ENCODE results near the gene CD99L2. TPM values are rescaled to one million over a fixed set of nuclear protein-coding genes. Genes with fewer than 3 reads are reported as not detected.
"Not testable (repeated sequence)": the region's sequence is repeated elsewhere in the genome, so short reads cannot be mapped to it uniquely, and the experiment has no call there.

CD99L2 gene
- total RNA-seq, 1 experiment from 2014 or later = 9.4 TPM

DNA sequence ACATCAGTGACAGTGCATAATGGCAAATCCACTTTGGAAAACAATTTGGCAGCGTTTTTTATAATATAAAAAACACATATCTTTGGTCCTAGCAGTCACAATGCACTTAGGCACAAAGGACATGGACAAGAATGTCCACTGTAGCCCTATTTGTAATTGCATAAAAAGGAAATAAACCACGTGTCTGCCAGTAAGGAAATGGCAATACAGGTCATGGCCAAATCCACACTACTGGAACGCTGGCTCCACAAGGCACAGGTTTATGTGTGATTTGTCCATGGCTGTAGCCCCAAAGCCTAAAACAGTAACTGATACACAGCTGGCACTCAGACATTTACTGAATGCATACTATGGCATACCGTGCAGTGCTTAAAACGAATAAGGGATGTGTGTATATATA is 69.7 kb downstream of the CD99L2 start (continued):
- TF ChIP-seq, protein P1, sequence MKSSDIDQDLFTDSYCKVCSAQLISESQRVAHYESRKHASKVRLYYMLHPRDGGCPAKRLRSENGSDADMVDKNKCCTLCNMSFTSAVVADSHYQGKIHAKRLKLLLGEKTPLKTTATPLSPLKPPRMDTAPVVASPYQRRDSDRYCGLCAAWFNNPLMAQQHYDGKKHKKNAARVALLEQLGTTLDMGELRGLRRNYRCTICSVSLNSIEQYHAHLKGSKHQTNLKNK (CRISPR knock-in tag; IDR thresholded peaks at IDR 0.05) = no peak
- TF ChIP-seq GTF2I (CRISPR knock-in tag; conservative IDR thresholded peaks at IDR 0.05) (no peak), SOX15 (CRISPR knock-in tag; IDR thresholded peaks at IDR 0.05) (no peak)

DNA sequence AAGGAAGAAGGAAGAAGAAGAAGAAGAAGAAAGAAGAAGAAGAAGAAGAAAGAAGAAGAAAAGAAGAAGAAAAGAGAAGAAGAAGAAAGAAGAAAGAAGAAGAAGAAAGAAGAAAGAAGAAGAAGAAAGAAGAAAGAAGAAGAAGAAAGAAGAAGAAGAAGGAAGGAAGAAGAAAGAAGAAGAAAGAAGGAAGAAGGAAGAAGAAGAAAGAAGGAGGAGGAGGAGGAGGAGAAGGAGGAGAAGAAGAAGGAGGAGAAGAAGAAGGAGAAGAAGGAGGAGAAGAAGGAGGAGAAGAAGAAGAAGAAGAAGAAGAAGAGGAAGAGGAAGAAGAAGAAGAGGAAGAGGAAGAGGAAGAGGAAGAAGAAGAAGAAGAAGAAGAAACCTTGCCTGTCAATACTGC is 74.1 kb downstream of the CD99L2 start:
- H3K4me1 Mint-ChIP-seq; H3K27ac Mint-ChIP-seq; DNase-seq (ENCODE audit: low spot score); H3K4me3 Mint-ChIP-seq; CTCF ChIA-PET; H3K27me3 Mint-ChIP-seq (ENCODE audit: low read depth); ATAC-seq; POLR2A ChIA-PET: not testable (repeated sequence)
- peaks cover 15% of the 10 kb centered on the region for H3K9me3 Mint-ChIP-seq
- peaks cover 34% of the 10 kb centered on the region for H3K36me3 Mint-ChIP-seq

DNA sequence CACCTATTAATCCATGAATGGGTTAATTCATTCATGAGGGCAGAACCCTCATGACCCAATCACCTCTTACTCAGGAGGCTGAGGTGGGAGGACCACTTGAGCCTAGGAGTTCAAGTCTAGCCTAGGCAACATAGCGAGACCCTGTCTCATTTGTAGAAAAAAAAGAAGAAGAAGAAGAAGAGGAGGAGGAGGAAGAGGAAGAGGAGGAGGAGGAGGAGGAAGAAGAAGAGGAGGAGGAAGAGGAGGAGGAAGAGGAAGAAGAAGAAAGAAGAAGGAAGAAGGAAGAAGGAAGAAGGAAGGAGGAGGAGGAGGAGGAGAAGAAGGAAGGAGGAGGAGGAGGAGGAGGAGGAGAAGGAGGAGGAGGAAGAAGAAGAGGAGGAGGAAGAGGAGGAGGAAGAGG is 74.6 kb downstream of the CD99L2 start:
- H3K36me3 Mint-ChIP-seq = peaks cover 34% of the 10 kb centered on the region
- H3K27me3 Mint-ChIP-seq (ENCODE audit: low read depth); H3K4me3 Mint-ChIP-seq; H3K4me1 Mint-ChIP-seq; POLR2A ChIA-PET; CTCF ChIA-PET; ATAC-seq; DNase-seq (ENCODE audit: low spot score); H3K27ac Mint-ChIP-seq: not testable (repeated sequence)
- H3K9me3 Mint-ChIP-seq = peaks cover 15% of the 10 kb centered on the region

DNA sequence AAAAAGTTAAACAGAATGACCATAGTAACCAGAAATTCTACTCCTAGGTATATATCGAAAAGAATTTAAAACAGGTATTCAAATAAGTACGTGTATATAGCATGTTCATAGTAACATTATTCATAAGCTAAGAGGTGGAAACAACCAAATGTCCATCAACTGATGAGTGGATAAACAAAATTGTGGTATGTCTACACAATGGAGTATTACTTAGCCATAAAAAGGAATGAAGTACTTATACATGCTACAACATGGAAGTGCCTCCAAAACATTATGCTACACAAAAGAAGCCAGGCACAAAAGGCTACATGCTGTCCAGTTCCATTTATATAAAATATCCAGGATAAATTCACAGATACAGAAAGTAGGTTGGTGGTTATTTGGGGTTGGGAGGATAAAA is 76.5 kb downstream of the CD99L2 start:
- ChIA-PET CTCF (interaction anchor here (1.6 kb wide), 1 partner anchor 50 kb away, joined by 4 read pairs; no protein-coding TSS in a partner anchor), POLR2A (no interaction called here)
- TF ChIP-seq JUN (CRISPR knock-in tag; IDR thresholded peaks at IDR 0.05) (no peak), JAZF1 (CRISPR knock-in tag; IDR thresholded peaks at IDR 0.05) (no peak), ZNF219 (CRISPR knock-in tag; IDR thresholded peaks at IDR 0.05; ENCODE audit: borderline replicate concordance) (no peak), ZNF232 (CRISPR knock-in tag; IDR thresholded peaks at IDR 0.05) (no peak)
- TF ChIP-seq, protein P2, sequence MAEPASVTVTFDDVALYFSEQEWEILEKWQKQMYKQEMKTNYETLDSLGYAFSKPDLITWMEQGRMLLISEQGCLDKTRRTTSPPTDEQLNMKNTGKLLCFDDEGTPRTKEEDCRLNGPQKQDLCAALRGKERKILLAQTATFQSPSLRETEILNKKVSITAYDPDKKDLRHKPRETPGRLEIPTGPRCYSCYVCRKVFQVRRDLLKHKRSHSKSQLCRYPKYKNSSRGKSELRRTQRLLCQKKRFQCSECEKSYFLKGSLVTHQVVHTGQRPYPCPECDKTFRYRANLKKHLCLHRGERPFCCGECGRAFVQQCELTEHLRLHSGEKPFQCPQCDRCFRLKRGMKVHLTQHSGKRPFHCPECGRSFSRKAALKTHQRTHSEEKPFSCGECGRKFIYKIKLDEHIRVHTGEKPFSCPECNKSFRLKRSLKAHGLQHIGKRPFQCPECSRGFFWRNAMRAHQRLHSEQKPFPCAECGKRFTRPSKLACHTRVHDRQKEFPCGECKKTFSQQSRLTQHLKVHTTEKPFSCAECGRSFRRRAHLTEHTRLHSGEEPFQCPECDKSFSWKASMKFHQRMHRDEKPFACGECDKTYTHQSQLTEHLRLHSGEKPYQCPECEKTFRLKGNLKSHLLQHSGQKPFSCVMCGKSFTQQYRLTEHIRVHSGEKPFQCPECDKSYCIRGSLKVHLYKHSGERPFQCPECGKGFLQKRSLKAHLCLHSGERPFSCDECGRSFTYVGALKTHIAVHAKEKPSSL (CRISPR knock-in tag; conservative IDR thresholded peaks at IDR 0.05) = no peak
- TF ChIP-seq, protein P3, sequence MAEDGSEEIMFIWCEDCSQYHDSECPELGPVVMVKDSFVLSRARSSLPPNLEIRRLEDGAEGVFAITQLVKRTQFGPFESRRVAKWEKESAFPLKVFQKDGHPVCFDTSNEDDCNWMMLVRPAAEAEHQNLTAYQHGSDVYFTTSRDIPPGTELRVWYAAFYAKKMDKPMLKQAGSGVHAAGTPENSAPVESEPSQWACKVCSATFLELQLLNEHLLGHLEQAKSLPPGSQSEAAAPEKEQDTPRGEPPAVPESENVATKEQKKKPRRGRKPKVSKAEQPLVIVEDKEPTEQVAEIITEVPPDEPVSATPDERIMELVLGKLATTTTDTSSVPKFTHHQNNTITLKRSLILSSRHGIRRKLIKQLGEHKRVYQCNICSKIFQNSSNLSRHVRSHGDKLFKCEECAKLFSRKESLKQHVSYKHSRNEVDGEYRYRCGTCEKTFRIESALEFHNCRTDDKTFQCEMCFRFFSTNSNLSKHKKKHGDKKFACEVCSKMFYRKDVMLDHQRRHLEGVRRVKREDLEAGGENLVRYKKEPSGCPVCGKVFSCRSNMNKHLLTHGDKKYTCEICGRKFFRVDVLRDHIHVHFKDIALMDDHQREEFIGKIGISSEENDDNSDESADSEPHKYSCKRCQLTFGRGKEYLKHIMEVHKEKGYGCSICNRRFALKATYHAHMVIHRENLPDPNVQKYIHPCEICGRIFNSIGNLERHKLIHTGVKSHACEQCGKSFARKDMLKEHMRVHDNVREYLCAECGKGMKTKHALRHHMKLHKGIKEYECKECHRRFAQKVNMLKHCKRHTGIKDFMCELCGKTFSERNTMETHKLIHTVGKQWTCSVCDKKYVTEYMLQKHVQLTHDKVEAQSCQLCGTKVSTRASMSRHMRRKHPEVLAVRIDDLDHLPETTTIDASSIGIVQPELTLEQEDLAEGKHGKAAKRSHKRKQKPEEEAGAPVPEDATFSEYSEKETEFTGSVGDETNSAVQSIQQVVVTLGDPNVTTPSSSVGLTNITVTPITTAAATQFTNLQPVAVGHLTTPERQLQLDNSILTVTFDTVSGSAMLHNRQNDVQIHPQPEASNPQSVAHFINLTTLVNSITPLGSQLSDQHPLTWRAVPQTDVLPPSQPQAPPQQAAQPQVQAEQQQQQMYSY (CRISPR knock-in tag; IDR thresholded peaks at IDR 0.05) = no peak
- peaks cover 31% of the 10 kb centered on the region for H3K36me3 Mint-ChIP-seq
- H3K27ac Mint-ChIP-seq = no peak overlapping the region
- no peak for DNase-seq (ENCODE audit: low spot score)
- H3K4me1 Mint-ChIP-seq = no peaks in the 10 kb centered on the region
- no peak overlapping the region for H3K4me3 Mint-ChIP-seq
- H3K9me3 Mint-ChIP-seq = peaks cover 15% of the 10 kb centered on the region
- ATAC-seq = no peak
- no peaks in the 10 kb centered on the region for H3K27me3 Mint-ChIP-seq (ENCODE audit: low read depth)

DNA sequence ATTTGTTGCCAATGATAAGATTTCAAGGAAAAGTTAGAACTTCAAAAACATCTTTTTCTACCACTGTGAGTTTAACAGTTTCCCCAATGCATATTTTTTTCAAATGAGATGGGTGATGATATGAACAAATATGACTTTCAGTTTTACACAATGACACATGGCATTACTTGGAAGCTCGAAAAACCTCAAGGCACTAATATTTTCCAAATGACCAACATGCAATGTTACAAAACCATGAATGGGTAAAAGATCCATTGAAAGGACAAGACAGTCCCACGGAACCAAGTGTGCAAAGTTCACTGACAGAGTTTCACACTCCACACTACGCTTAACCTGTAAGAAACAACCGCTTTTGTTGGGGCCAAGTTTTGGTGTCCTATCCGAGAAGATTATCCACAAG is 84.5 kb downstream of the CD99L2 start:
- Mint-ChIP-seq H3K36me3 (peaks cover 11% of the 10 kb centered on the region), H3K9me3 (no peaks in the 10 kb centered on the region), H3K4me1 (no peaks in the 10 kb centered on the region), H3K27me3 (ENCODE audit: low read depth) (no peaks in the 10 kb centered on the region), H3K4me3 (no peak overlapping the region), H3K27ac (no peak overlapping the region)
- no peak for ATAC-seq
- ChIA-PET CTCF (no interaction called here), POLR2A (no interaction called here)
- no peak for DNase-seq (ENCODE audit: low spot score)
- TF ChIP-seq, protein P4, sequence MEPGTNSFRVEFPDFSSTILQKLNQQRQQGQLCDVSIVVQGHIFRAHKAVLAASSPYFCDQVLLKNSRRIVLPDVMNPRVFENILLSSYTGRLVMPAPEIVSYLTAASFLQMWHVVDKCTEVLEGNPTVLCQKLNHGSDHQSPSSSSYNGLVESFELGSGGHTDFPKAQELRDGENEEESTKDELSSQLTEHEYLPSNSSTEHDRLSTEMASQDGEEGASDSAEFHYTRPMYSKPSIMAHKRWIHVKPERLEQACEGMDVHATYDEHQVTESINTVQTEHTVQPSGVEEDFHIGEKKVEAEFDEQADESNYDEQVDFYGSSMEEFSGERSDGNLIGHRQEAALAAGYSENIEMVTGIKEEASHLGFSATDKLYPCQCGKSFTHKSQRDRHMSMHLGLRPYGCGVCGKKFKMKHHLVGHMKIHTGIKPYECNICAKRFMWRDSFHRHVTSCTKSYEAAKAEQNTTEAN (CRISPR knock-in tag; IDR thresholded peaks at IDR 0.05) = no peak
- no peak for TF ChIP-seq ZNF138 (CRISPR knock-in tag; conservative IDR thresholded peaks at IDR 0.05)
- TF ChIP-seq, protein P2 (CRISPR knock-in tag; conservative IDR thresholded peaks at IDR 0.05) = no peak
- TF ChIP-seq MXD4 (CRISPR knock-in tag; IDR thresholded peaks at IDR 0.05; ENCODE audit: borderline replicate concordance) = no peak
- no peak for TF ChIP-seq NFATC4 (CRISPR knock-in tag; IDR thresholded peaks at IDR 0.05)
- TF ChIP-seq, protein P3 (CRISPR knock-in tag; IDR thresholded peaks at IDR 0.05) = no peak
- TF ChIP-seq ZNF671 (CRISPR knock-in tag; IDR thresholded peaks at IDR 0.05) = no peak
